GM12873 (cell line): ENCODE results near the gene MICAL3.

Experiments
- TF ChIP-seq, protein P1 (sequence below): IDR thresholded peaks from 2 replicates; pipeline ENCODE4 v1.5.1; 2012; ENCODE audit warnings: low read depth, mild to moderate bottlenecking, moderate library complexity, low read length, control low read depth; ENCODE audit not compliant: insufficient read depth; ENCODE audit errors: missing control alignments

The MICAL3 gene

DNA sequence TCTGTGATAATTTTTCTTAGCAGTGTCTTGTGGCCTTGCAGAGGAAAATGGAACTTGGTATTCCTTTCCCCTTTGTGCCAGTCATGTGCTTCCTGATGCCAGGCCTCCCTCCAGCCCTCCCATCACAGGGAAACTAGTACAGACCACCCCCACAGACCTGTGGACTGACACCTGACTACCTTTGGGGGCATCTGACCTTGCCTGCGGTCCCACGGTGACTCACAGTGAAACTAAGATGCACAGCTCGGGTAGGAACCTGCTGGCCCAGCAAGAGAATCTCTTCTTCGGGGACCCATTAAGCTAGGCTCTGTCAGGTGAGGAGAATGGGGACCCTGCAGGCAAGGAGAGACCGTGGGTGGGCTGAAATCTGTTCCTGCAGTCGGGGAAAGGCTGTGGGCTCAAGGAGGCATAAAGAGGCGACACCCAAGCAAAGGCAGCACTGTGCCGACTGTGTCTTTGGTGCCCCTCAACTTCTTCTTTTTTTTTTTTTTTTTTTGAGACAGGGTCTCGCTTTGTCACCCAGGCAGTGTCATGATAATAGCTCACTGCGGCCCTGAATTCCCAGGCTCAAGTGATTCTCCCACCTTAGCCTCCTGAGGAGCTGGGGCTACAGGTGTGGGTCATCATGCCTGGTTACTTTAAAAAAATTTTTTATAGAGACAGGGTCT is 32.6 kb upstream of the MICAL3 start:
- TF ChIP-seq, protein P1, sequence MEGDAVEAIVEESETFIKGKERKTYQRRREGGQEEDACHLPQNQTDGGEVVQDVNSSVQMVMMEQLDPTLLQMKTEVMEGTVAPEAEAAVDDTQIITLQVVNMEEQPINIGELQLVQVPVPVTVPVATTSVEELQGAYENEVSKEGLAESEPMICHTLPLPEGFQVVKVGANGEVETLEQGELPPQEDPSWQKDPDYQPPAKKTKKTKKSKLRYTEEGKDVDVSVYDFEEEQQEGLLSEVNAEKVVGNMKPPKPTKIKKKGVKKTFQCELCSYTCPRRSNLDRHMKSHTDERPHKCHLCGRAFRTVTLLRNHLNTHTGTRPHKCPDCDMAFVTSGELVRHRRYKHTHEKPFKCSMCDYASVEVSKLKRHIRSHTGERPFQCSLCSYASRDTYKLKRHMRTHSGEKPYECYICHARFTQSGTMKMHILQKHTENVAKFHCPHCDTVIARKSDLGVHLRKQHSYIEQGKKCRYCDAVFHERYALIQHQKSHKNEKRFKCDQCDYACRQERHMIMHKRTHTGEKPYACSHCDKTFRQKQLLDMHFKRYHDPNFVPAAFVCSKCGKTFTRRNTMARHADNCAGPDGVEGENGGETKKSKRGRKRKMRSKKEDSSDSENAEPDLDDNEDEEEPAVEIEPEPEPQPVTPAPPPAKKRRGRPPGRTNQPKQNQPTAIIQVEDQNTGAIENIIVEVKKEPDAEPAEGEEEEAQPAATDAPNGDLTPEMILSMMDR: no peak

GRCh38 chr22:18056161-18056666 is 31.9 kb upstream of the MICAL3 start:
- TF ChIP-seq, protein P1: no peak

DNA sequence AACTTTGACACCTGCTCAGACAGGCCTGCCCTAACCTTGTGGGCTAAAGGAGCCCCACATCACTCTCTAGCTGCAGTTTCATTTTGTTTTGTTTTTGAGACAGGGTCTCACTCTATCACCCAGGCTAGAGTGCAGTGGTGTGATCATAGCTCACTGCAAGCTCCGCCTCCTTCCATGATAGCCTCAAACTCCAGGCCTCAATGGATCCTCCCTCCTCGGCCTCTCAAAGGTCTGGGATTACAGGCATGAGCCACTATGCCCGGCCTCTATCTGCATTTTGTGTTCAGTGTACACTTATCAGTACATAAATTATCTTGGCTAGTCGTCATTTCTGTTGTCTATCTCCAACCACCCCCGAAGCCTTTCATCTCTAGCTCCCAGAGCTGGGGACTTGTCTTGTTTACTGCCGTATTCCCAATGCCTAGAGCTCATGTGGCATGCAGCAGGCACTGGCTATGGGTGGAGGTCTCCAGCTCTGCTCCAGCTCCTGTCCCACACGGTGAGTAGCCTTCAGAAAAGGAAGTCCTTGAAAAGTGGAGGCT is 31.3 kb upstream of the MICAL3 start:
- TF ChIP-seq, protein P1: no peak

GRCh38 chr22:18050065-18050464 is 25.7 kb upstream of the MICAL3 start:
- TF ChIP-seq, protein P1: no peak

DNA sequence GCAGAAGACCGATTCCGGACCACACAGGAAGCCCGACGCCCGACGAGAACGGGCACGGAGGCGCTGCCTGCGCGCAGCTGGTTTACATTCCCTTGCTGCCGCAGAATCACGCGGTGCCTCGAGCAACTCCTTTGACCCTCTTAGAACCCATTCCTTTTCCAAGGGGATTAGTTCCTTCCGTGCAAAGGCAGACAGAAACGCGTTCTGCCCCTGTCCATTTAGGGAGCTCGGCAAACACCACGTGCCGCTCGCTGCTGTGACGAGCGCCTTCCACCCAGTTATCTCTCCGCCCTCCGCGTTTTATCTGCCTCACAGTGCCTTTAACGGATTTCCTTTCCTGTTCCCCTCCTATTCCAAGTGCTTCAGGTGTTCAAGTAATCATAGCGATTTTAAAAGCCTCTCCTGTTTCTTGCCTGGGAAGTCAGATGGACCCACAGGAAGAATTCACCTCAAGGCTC is 24.1 kb upstream of the MICAL3 start:
- TF ChIP-seq, protein P1: no peak

DNA sequence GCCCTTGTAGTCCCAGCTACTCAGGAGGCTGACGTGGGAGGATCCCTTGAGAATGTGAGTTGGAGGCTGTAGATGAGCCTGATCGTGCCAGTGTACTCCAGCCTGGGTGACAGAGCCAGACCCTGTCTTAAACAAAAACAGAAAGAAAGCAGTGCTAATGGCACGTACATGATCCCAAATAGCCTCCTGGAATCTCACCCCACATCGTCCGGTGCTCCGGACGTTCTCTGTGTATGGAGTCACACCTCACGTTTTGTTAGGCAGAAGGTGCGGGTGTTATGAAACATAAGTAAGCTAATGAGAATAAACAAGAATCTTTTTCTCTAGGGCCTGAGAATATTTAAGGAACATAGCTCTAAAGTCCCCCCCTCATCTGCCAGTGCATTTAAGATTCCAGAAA is 23.7 kb upstream of the MICAL3 start:
- TF ChIP-seq, protein P1: no peak

GRCh38 chr22:18045794-18046193 is 21.4 kb upstream of the MICAL3 start:
- TF ChIP-seq, protein P1: no peak
